CD14-positive monocyte (primary cell): ENCODE results near the gene PPA1. TPM values are rescaled to one million over a fixed set of nuclear protein-coding genes. Genes with fewer than 3 reads are reported as not detected.
A peak's percentile ranks its signal among the peaks of the same experiment; 100 is the strongest.

Experiments used
- DNase-seq, 3 donors: peaks; one replicate each; pipeline ENCODE4 v3.0.0-alpha.2; 2011 to 2022
- H2AFZ ChIP-seq: 2 replicates; pipeline ENCODE4 v1.6.0; 2012; ENCODE audit warnings: mild to moderate bottlenecking, low read depth, low read length, inconsistent platforms; ENCODE audit not compliant: insufficient read depth, poor library complexity, severe bottlenecking
- H3K27ac ChIP-seq, 2 donors: 1 replicate in 1 of 2; 2 replicates in 1 of 2; pipeline ENCODE4 v1.5.1; 2012 to 2013; ENCODE audit warnings: low read length in 2 of 2, control low read depth in 1 of 2, inconsistent platforms in 1 of 2, low read depth in 1 of 2, mild to moderate bottlenecking in 1 of 2
- H3K27me3 ChIP-seq, 2 donors: one replicate each; pipeline versions ENCODE4 v1.6.0 to v1.6.1; 2011 to 2013; ENCODE audit warnings: low read length in 2 of 2; ENCODE audit not compliant: control insufficient read depth in 2 of 2, insufficient read depth in 2 of 2
- H3K36me3 ChIP-seq, 2 donors: replicated peaks in 1 of 2; 1 replicate in 1 of 2; 2 replicates in 1 of 2; pipeline versions ENCODE4 v1.5.1 to v1.6.1; 2012 to 2013; ENCODE audit warnings: low read length in 2 of 2, control low read depth in 1 of 2, inconsistent platforms in 1 of 2, mild to moderate bottlenecking in 1 of 2; ENCODE audit not compliant: insufficient read depth in 2 of 2, control insufficient read depth in 1 of 2
- H3K4me1 ChIP-seq, 2 donors: 1 replicate in 1 of 2; 2 replicates in 1 of 2; pipeline versions ENCODE4 v1.5.1 to v1.6.1; 2012 to 2013; ENCODE audit warnings: low read length in 2 of 2, control low read depth in 1 of 2, inconsistent platforms in 1 of 2, mild to moderate bottlenecking in 1 of 2, moderate library complexity in 1 of 2; ENCODE audit not compliant: insufficient read depth in 2 of 2, control insufficient read depth in 1 of 2
- H3K4me2 ChIP-seq: replicated peaks from 2 replicates; pipeline ENCODE3; 2012; ENCODE audit warnings: low read length, moderate library complexity, mild to moderate bottlenecking; ENCODE audit not compliant: poor library complexity, severe bottlenecking; ENCODE audit errors: extremely low read depth
- H3K4me3 ChIP-seq, 3 experiments: fragments of 200-600 bp in 1 of 3; sonication (generic) in 1 of 3; replicated peaks in 1 of 3; 1 replicate in 2 of 3; 2 replicates in 1 of 3; pipeline ENCODE4 v1.5.1; 2011 to 2013; ENCODE audit warnings: low read length in 3 of 3, mild to moderate bottlenecking in 3 of 3, control low read depth in 2 of 3, low read depth in 2 of 3, inconsistent platforms in 1 of 3, moderate library complexity in 1 of 3
- H3K79me2 ChIP-seq: 2 replicates; pipeline ENCODE4 v1.6.0; 2012; ENCODE audit warnings: mild to moderate bottlenecking, control low read depth, inconsistent platforms, low read length, moderate library complexity; ENCODE audit not compliant: insufficient read depth
- H3K9ac ChIP-seq: 2 replicates; pipeline ENCODE4 v1.6.0; 2017; ENCODE audit warnings: low read length, mild to moderate bottlenecking; ENCODE audit not compliant: insufficient read depth, poor library complexity, severe bottlenecking
- H3K9me3 ChIP-seq, 2 donors: replicated peaks in 1 of 2; 1 replicate in 1 of 2; 2 replicates in 1 of 2; pipeline versions ENCODE4 v1.5.1 to v1.6.1; 2012 to 2013; ENCODE audit warnings: low read length in 2 of 2, control low read depth in 1 of 2; ENCODE audit not compliant: control insufficient read depth in 1 of 2, insufficient read depth in 1 of 2
- H4K20me1 ChIP-seq: 2 replicates; pipeline ENCODE4 v1.6.0; 2012; ENCODE audit warnings: mild to moderate bottlenecking, low read length, control low read depth, moderate library complexity; ENCODE audit not compliant: insufficient read depth
- H3K27ac Mint-ChIP-seq, 7 donors: one replicate each; pipeline ENCODE4 v1.8.0; 2020; ENCODE audit warnings: mild to moderate bottlenecking in 7 of 7, mixed read lengths in 7 of 7, moderate library complexity in 6 of 7, inconsistent platforms in 2 of 7
- H3K27me3 Mint-ChIP-seq, 3 donors: one replicate each; pipeline ENCODE4 v1.8.0; 2021 to 2022; ENCODE audit warnings: low read depth in 3 of 3, mild to moderate bottlenecking in 3 of 3, mixed read lengths in 3 of 3, moderate library complexity in 3 of 3, inconsistent platforms in 1 of 3
- H3K36me3 Mint-ChIP-seq, 2 donors: one replicate each; pipeline ENCODE4 v1.8.0; 2020; ENCODE audit warnings: mixed read lengths in 2 of 2, inconsistent platforms in 1 of 2, mild to moderate bottlenecking in 1 of 2
- H3K4me1 Mint-ChIP-seq: one replicate; pipeline ENCODE4 v1.8.0; 2020; ENCODE audit warnings: mild to moderate bottlenecking, mixed read lengths
- H3K4me3 Mint-ChIP-seq, 2 donors: one replicate each; pipeline ENCODE4 v1.8.0; 2020; ENCODE audit warnings: mild to moderate bottlenecking in 2 of 2, mixed read lengths in 2 of 2, moderate library complexity in 1 of 2
- H3K9me3 Mint-ChIP-seq, 7 donors: one replicate each; pipeline ENCODE4 v1.8.0; 2020 to 2022; ENCODE audit warnings: mixed read lengths in 7 of 7, mild to moderate bottlenecking in 6 of 7, moderate library complexity in 6 of 7, inconsistent platforms in 2 of 7
- WGBS: methylation state at CpG from one replicate; pipeline ENCODE4 v1.1.5; 2013; ENCODE audit warnings: missing lambda C conversion rate; ENCODE audit not compliant: insufficient coverage; 5-methylcytosine and 5-hydroxymethylcytosine counted together
- intact Hi-C, 2 donors: fragments of 100-400 bp; cut with micrococcal nuclease; formaldehyde crosslinking; loops; one replicate each; pipeline versions ENCODE4 v1.15.0 to v1.15.1; 2023
- polyA plus RNA-seq, 3 donors: library from polyadenylated mRNA; depleted of rRNA in 1 of 3; unstranded in 2 of 3; stranded (reverse) in 1 of 3; fragments of 300-500 nt in 2 of 3; fragments of >200 nt in 1 of 3; fragmentation: Illumina TruSeq in 2 of 3; gene quantifications; 1 replicate in 2 of 3; 2 replicates in 1 of 3; pipeline ENCODE4 v1.2.3, GENCODE V29; 2012 to 2021
- TF ChIP-seq, protein P1 (sequence below): fragments of 200-600 bp; IDR thresholded peaks from one replicate; pipeline ENCODE4 v1.8.0; 2022; ENCODE audit warnings: antibody characterized with exemption, mild to moderate bottlenecking

The PPA1 gene
- polyA plus RNA-seq, 3 donors: 30.9 to 125 (median 112) TPM

- H3K79me2 ChIP-seq: no peaks in the 10 kb centered on the region
These were observed 46.9 kb upstream of the PPA1 start for GRCh38 chr10:70280099-70280498.

DNA sequence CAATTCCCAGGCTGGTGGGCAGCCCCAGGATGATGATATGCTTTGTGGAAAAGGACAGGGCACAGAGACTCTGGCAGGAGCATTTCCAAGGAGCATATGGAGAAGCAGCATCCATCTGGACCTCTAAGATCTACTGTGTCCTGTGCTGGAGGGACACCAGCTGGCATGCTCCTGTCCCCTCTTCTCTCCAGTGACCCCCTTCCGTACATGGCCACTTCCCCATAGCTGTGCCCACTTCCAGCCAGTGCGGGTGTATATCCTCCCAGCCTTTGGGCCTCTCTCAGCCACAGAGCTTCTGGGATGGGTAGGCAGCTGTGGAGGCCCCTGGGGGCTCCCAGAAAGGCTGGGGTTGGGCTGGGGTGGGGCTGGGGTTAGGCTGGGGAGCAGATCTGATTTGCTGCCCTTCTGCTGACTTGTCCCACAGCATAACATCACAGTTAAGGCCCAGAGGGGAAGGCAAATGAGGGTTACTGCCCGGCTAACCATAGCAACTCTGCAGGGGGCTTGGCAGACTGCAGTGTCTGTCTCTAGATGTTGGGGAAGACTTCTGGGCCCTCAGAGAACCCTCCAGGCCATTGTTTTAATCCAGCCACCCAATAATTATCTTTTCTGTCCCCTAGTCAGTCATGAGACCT, 44.3 kb upstream of the PPA1 start:
- H3K27ac Mint-ChIP-seq: no peak overlapping the region
- no peak overlapping the region for H2AFZ ChIP-seq
- no peak for DNase-seq
- intact Hi-C loops: loop anchor here in 1 of 2 donors (5.0 kb wide), 1 partner anchor 75 kb away; no protein-coding TSS in a partner anchor
- H3K9me3 Mint-ChIP-seq: peaks cover 0 to 5% (median 0%) of the 10 kb centered on the region in 7 donors
- H3K4me1 ChIP-seq: peaks cover 67 to 79% of the 10 kb centered on the region in 2 donors
- H3K79me2 ChIP-seq: no peaks in the 10 kb centered on the region
- TF ChIP-seq, protein P1, sequence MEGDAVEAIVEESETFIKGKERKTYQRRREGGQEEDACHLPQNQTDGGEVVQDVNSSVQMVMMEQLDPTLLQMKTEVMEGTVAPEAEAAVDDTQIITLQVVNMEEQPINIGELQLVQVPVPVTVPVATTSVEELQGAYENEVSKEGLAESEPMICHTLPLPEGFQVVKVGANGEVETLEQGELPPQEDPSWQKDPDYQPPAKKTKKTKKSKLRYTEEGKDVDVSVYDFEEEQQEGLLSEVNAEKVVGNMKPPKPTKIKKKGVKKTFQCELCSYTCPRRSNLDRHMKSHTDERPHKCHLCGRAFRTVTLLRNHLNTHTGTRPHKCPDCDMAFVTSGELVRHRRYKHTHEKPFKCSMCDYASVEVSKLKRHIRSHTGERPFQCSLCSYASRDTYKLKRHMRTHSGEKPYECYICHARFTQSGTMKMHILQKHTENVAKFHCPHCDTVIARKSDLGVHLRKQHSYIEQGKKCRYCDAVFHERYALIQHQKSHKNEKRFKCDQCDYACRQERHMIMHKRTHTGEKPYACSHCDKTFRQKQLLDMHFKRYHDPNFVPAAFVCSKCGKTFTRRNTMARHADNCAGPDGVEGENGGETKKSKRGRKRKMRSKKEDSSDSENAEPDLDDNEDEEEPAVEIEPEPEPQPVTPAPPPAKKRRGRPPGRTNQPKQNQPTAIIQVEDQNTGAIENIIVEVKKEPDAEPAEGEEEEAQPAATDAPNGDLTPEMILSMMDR: no peak
- no peak overlapping the region for H3K4me3 ChIP-seq
- H4K20me1 ChIP-seq: no peaks in the 10 kb centered on the region
- no peak overlapping the region for H3K4me2 ChIP-seq
- H3K9me3 ChIP-seq: no peaks in the 10 kb centered on the region
- peaks cover 75% of the 10 kb centered on the region for H3K4me1 Mint-ChIP-seq
- H3K4me3 Mint-ChIP-seq: no peak overlapping the region
- 0% methylated on average over 1 of the region's 3 CpGs for WGBS
- H3K27me3 Mint-ChIP-seq: peaks cover 5 to 6% (median 6%) of the 10 kb centered on the region in 3 donors
- no peak overlapping the region for H3K27ac ChIP-seq
- H3K36me3 ChIP-seq: no peaks in the 10 kb centered on the region
- H3K9ac ChIP-seq: no peak overlapping the region
- H3K36me3 Mint-ChIP-seq: peaks cover 1 to 3% of the 10 kb centered on the region in 2 donors
- peaks cover 1 to 3% of the 10 kb centered on the region in 2 donors for H3K27me3 ChIP-seq

More at GRCh38 chr10:70280099-70280498, 46.9 kb upstream of the PPA1 start:
- no peak overlapping the region for H3K27ac ChIP-seq
- DNase-seq: peak; percentile 27 to 66 (median 63)
- Mint-ChIP-seq H3K9me3 (peaks cover 0 to 18% (median 4%) of the 10 kb centered on the region in 7 donors), H3K27me3 (peaks cover 24 to 27% (median 25%) of the 10 kb centered on the region in 3 donors), H3K4me1 (peaks cover 73% of the 10 kb centered on the region), H3K4me3 (peak overlapping the region in 1 of 2 donors; percentile 37), H3K27ac (peak overlapping the region in 2 of 7 donors; percentile 38 to 58), H3K36me3 (peaks cover 7 to 9% of the 10 kb centered on the region in 2 donors)
- H3K27me3 ChIP-seq: peaks cover 23 to 24% of the 10 kb centered on the region in 2 donors
- TF ChIP-seq, protein P1: no peak
- WGBS: 0% methylated on average over 1 of the region's 6 CpGs
- intact Hi-C loops: no loop called here
- H3K9ac ChIP-seq: no peak overlapping the region
- peaks cover 65 to 77% of the 10 kb centered on the region in 2 donors for H3K4me1 ChIP-seq
- H4K20me1 ChIP-seq: no peaks in the 10 kb centered on the region
- H3K36me3 ChIP-seq: no peaks in the 10 kb centered on the region
- H3K4me3 ChIP-seq: peak overlapping the region in 1 of 3 experiments; percentile 6
- H2AFZ ChIP-seq: no peak overlapping the region
- peaks cover 0 to 5% of the 10 kb centered on the region in 2 donors for H3K9me3 ChIP-seq
- peak overlapping the region; percentile 4 for H3K4me2 ChIP-seq
